Measurements from ENCODE around the gene KCNT2.

GRCh38 chr1:196651637-196652215, 43.5 kb upstream of the KCNT2 start, which contains the start of gene CFH:
- TF ChIP-seq CTCF (IDR thresholded peaks at IDR 0.05): peak in 1 of 3 donors; percentile 5
- peak; percentile 81 for TF ChIP-seq POLR2A (IDR thresholded peaks at IDR 0.05)
- TF ChIP-seq EP300 (IDR thresholded peaks at IDR 0.05): no peak
